K562 (cell line): ENCODE results near the gene NOSIP. TPM values are rescaled to one million over a fixed set of nuclear protein-coding genes. Genes with fewer than 3 reads are reported as not detected.
A peak's percentile ranks its signal among the peaks of the same experiment; 100 is the strongest.

Experiments used
- BRD4 ChIP-seq: fragments of 200-600 bp; sonication (generic); IDR thresholded peaks from 2 replicates; pipeline ENCODE4 v1.6.1; 2017; ENCODE audit warnings: inconsistent platforms
- CREB3 ChIP-seq: fragments of 450-650 bp; conservative IDR thresholded peaks from 2 replicates; pipeline ENCODE4 v1.6.1; 2016; ENCODE audit warnings: missing genetic modification characterization, low read depth, mild to moderate bottlenecking, missing compliant biosample characterization, moderate library complexity
- CXXC5 ChIP-seq: fragments of 250-450 bp; sonication (Bioruptor Pico); IDR thresholded peaks from 2 replicates; pipeline ENCODE4 v1.8.0; 2022; ENCODE audit warnings: inconsistent platforms, mild to moderate bottlenecking, moderate library complexity
- EP400 ChIP-seq: fragments of 450-650 bp; IDR thresholded peaks from 2 replicates; pipeline ENCODE4 v1.6.1; 2017; ENCODE audit warnings: antibody characterized with exemption, mild to moderate bottlenecking, moderate library complexity
- FOXK2 ChIP-seq, 2 experiments: fragments of 450-650 bp; IDR thresholded peaks in 1 of 2; conservative IDR thresholded peaks in 1 of 2; 2 replicates each; pipeline ENCODE4 v1.6.1; 2016; ENCODE audit warnings: low read depth in 2 of 2, mild to moderate bottlenecking in 1 of 2
- HDAC8 ChIP-seq: fragments of 450-650 bp; IDR thresholded peaks from 2 replicates; pipeline ENCODE4 v1.6.1; 2016; ENCODE audit warnings: mild to moderate bottlenecking, missing genetic modification characterization, moderate library complexity, missing compliant biosample characterization
- HNRNPLL ChIP-seq: fragments of 200-400 bp; formaldehyde crosslinking; IDR thresholded peaks from 2 replicates; pipeline ENCODE4 v1.6.1; 2017; ENCODE audit warnings: low read length, low read depth, mild to moderate bottlenecking; ENCODE audit not compliant: poor library complexity, severe bottlenecking
- MAFG ChIP-seq: fragments of 450-650 bp; conservative IDR thresholded peaks from 2 replicates; pipeline ENCODE4 v1.6.1; 2016; ENCODE audit warnings: missing genetic modification characterization, missing compliant biosample characterization
- NCOA6 ChIP-seq: fragments of 450-650 bp; IDR thresholded peaks from 2 replicates; pipeline ENCODE4 v1.6.1; 2017; ENCODE audit warnings: mild to moderate bottlenecking
- NFIC ChIP-seq: fragments of 450-650 bp; IDR thresholded peaks from 2 replicates; pipeline ENCODE4 v1.6.1; 2017; ENCODE audit warnings: mild to moderate bottlenecking, inconsistent platforms
- NR2C2 ChIP-seq, 2 experiments: fragments of 200-800 bp in 1 of 2; sonication (Bioruptor generic) in 1 of 2; sonication (generic) in 1 of 2; formaldehyde crosslinking in 1 of 2; IDR thresholded peaks; 2 replicates each; pipeline versions ENCODE4 v1.6.1 to v1.8.0; 2016 to 2022; ENCODE audit warnings: mild to moderate bottlenecking in 1 of 2, missing compliant biosample characterization in 1 of 2, missing genetic modification characterization in 1 of 2, missing genetic modification reagents in 1 of 2
- NR4A1 ChIP-seq, 2 experiments: fragments of 250-450 bp in 1 of 2; fragments of 450-650 bp in 1 of 2; sonication (Bioruptor Pico) in 1 of 2; IDR thresholded peaks; 2 replicates each; pipeline versions ENCODE4 v1.4.0 to v1.6.1; 2016 to 2020; ENCODE audit warnings: mild to moderate bottlenecking in 2 of 2, missing compliant biosample characterization in 1 of 2, missing genetic modification characterization in 1 of 2, moderate library complexity in 1 of 2
- PTTG1 ChIP-seq: fragments of 450-650 bp; IDR thresholded peaks from 2 replicates; pipeline ENCODE4 v1.6.1; 2016; ENCODE audit warnings: low read depth, mild to moderate bottlenecking, missing genetic modification characterization, missing compliant biosample characterization
- RCOR1 ChIP-seq, 2 experiments: IDR thresholded peaks; 2 replicates each; pipeline ENCODE4 v1.6.1; 2012; ENCODE audit warnings: low read depth in 2 of 2, low read length in 2 of 2, borderline replicate concordance in 1 of 2, improper control_type of control experiment in 1 of 2
- RNF2 ChIP-seq: sonication (generic); IDR thresholded peaks from 2 replicates; pipeline ENCODE4 v1.6.1; 2016
- SNIP1 ChIP-seq: fragments of 450-650 bp; IDR thresholded peaks from 2 replicates; pipeline ENCODE4 v1.7.1; 2017; ENCODE audit warnings: low read depth, mild to moderate bottlenecking
- XRCC4 ChIP-seq: IDR thresholded peaks from one replicate; pipeline ENCODE4 v1.6.1; 2011; ENCODE audit not compliant: insufficient read depth, insufficient read length; ENCODE audit errors: extremely low read depth
- ZNF324 ChIP-seq: fragments of 250-450 bp; sonication (Bioruptor Pico); IDR thresholded peaks from 2 replicates; pipeline ENCODE4 v1.4.0; 2020; ENCODE audit warnings: mild to moderate bottlenecking
- ZNF384 ChIP-seq: IDR thresholded peaks from 2 replicates; pipeline ENCODE4 v1.6.1; 2012; ENCODE audit warnings: low read depth, low read length, improper control_type of control experiment
- ZNF583 ChIP-seq: fragments of 250-450 bp; sonication (Bioruptor Pico); IDR thresholded peaks from 2 replicates; pipeline ENCODE4 v1.4.0; 2020
- ZNF695 ChIP-seq: fragments of 450-650 bp; formaldehyde crosslinking; IDR thresholded peaks from 2 replicates; pipeline ENCODE4 v1.4.0; 2020; ENCODE audit warnings: mild to moderate bottlenecking, moderate library complexity
- polyA plus RNA-seq, 8 experiments: library from polyadenylated mRNA; depleted of rRNA in 4 of 8; stranded (reverse) in 5 of 8; unstranded in 3 of 8; fragments of >200 nt; fragmentation: Nextera tagmentation in 2 of 8; fragmentation: Illumina TruSeq in 1 of 8; extraction: Ambion mirVana in 2 of 8; extraction: Trizol in 1 of 8; gene quantifications; 2 replicates each; pipeline versions ENCODE4 v1.2.1 to v1.2.3, GENCODE V29; 2011 to 2014; ENCODE audit warnings: inconsistent platforms in 1 of 8, missing spikeins in 1 of 8
- total RNA-seq, 7 experiments: library from RNA; depleted of rRNA in 6 of 7; stranded (reverse); fragments of >200 nt in 6 of 7; fragmentation: Illumina TruSeq in 2 of 7; extraction: Trizol in 2 of 7; gene quantifications; 2 replicates each; pipeline versions ENCODE4 v1.2.1 to v1.2.3, GENCODE V29; 2011 to 2021; ENCODE audit warnings: low replicate concordance in 1 of 7
- TF ChIP-seq, protein P1 (sequence below): fragments of 250-450 bp; sonication (Bioruptor Pico); IDR thresholded peaks from 2 replicates; pipeline ENCODE4 v1.4.0; 2020; ENCODE audit warnings: mild to moderate bottlenecking, moderate library complexity, borderline replicate concordance
- TF ChIP-seq, protein P2 (sequence below): IDR thresholded peaks from 3 replicates; pipeline ENCODE4 v1.6.1; 2011; ENCODE audit warnings: borderline replicate concordance, mild to moderate bottlenecking; ENCODE audit not compliant: insufficient read length, insufficient read depth

The NOSIP gene
- total and polyA plus RNA-seq, 9 of the 15 experiments (the other 6 are each of a cell fraction or from before 2014, with no cell fraction given), result 14.4 to 153 (median 79.9) TPM

- no peak for TF ChIP-seq CREB3
- 0 out of 4 replicates have a peak, but pooled peaks of 1 of the 2 experiments have one; percentile 32 for TF ChIP-seq FOXK2 (conservative IDR thresholded peaks at IDR 0.05 in 1 of 2, IDR thresholded peaks at IDR 0.05 in 1 of 2; ENCODE audit: low read depth in 2 of 2)
- peak; percentile 59; the same call in 1 of the 2 replicates for TF ChIP-seq EP400
- no peak for TF ChIP-seq NCOA6
- TF ChIP-seq ZNF384, result no peak
- TF ChIP-seq NR4A1 (CRISPR knock-in tag; IDR thresholded peaks at IDR 0.05), result no peak
- TF ChIP-seq NR4A1 (tag; IDR thresholded peaks at IDR 0.05), result no peak
- TF ChIP-seq SNIP1, result no peak
- no peak for TF ChIP-seq HDAC8 (tag)
- TF ChIP-seq ZNF583 (CRISPR knock-in tag), result no peak
- no peak; a peak in 1 of 4 replicates for TF ChIP-seq RCOR1 (IDR thresholded peaks at IDR 0.05; ENCODE audit: borderline replicate concordance in 1 of 2, low read depth in 2 of 2, low read length in 2 of 2)
- no peak for TF ChIP-seq BRD4
- TF ChIP-seq ZNF324 (CRISPR knock-in tag), result no peak
- no peak for TF ChIP-seq NR2C2 (CRISPR knock-in tag; IDR thresholded peaks at IDR 0.05)
- TF ChIP-seq NR2C2 (tag; IDR thresholded peaks at IDR 0.05), result peak; percentile 42
- TF ChIP-seq HNRNPLL, result peak; percentile 34
- TF ChIP-seq XRCC4, result no peak
- 0 out of 2 replicates have a peak, but pooled peaks have one; percentile 8 for TF ChIP-seq NFIC
- TF ChIP-seq MAFG, result no peak
- TF ChIP-seq CXXC5 (CRISPR knock-in tag), result peak; percentile 86
- no peak for TF ChIP-seq ZNF695 (CRISPR knock-in tag)
- TF ChIP-seq, protein P1, sequence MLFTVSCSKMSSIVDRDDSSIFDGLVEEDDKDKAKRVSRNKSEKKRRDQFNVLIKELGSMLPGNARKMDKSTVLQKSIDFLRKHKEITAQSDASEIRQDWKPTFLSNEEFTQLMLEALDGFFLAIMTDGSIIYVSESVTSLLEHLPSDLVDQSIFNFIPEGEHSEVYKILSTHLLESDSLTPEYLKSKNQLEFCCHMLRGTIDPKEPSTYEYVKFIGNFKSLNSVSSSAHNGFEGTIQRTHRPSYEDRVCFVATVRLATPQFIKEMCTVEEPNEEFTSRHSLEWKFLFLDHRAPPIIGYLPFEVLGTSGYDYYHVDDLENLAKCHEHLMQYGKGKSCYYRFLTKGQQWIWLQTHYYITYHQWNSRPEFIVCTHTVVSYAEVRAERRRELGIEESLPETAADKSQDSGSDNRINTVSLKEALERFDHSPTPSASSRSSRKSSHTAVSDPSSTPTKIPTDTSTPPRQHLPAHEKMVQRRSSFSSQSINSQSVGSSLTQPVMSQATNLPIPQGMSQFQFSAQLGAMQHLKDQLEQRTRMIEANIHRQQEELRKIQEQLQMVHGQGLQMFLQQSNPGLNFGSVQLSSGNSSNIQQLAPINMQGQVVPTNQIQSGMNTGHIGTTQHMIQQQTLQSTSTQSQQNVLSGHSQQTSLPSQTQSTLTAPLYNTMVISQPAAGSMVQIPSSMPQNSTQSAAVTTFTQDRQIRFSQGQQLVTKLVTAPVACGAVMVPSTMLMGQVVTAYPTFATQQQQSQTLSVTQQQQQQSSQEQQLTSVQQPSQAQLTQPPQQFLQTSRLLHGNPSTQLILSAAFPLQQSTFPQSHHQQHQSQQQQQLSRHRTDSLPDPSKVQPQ (CRISPR knock-in tag), result no peak
- no peak; the same call in 1 of the 2 replicates for TF ChIP-seq RNF2
- TF ChIP-seq PTTG1 (tag), result no peak
- TF ChIP-seq, protein P2, sequence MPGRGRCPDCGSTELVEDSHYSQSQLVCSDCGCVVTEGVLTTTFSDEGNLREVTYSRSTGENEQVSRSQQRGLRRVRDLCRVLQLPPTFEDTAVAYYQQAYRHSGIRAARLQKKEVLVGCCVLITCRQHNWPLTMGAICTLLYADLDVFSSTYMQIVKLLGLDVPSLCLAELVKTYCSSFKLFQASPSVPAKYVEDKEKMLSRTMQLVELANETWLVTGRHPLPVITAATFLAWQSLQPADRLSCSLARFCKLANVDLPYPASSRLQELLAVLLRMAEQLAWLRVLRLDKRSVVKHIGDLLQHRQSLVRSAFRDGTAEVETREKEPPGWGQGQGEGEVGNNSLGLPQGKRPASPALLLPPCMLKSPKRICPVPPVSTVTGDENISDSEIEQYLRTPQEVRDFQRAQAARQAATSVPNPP, result no peak
Measured at GRCh38 chr19:49533551-49534488, 46.5 kb downstream of the NOSIP start (continued).
